ENCODE data around the gene CCNA1.

Gene CCNA1

GRCh38 chr13:36453516-36453915 lies 21.2 kb downstream of the CCNA1 start:
- H3K27me3 ChIP-seq (ENCODE audit: insufficient read depth, low read depth, severe bottlenecking) = no peaks in the 10 kb centered on the region
- no peak overlapping the region for H3K4me3 ChIP-seq (ENCODE audit: low read depth, low read length)
- no peak overlapping the region for H3K27ac ChIP-seq
- no peaks in the 10 kb centered on the region for H3K36me3 ChIP-seq
- no peak for DNase-seq
- H3K9me3 ChIP-seq (ENCODE audit: severe bottlenecking) = no peaks in the 10 kb centered on the region
- TF ChIP-seq CTCF (IDR thresholded peaks at IDR 0.05; ENCODE audit: low read depth, low read length) = peak; percentile 60

- no peak for DNase-seq
These were observed 21.8 kb downstream of the CCNA1 start for GRCh38 chr13:36454121-36454520.

GRCh38 chr13:36454987-36455386 lies 22.7 kb downstream of the CCNA1 start:
- TF ChIP-seq CTCF (IDR thresholded peaks at IDR 0.05; ENCODE audit: low read depth, low read length) = no peak

More at GRCh38 chr13:36454121-36454520, 21.8 kb downstream of the CCNA1 start:
- Histone ChIP-seq H3K9me3 (ENCODE audit: severe bottlenecking) (no peaks in the 10 kb centered on the region), H3K36me3 (no peaks in the 10 kb centered on the region), H3K27me3 (ENCODE audit: insufficient read depth, low read depth, severe bottlenecking) (no peaks in the 10 kb centered on the region), H3K27ac (no peak overlapping the region), H3K4me3 (ENCODE audit: low read depth, low read length) (no peak overlapping the region)
- no peak for TF ChIP-seq CTCF (IDR thresholded peaks at IDR 0.05; ENCODE audit: low read depth, low read length)

GRCh38 chr13:36456577-36456976 lies 24.3 kb downstream of the CCNA1 start:
- no peak for TF ChIP-seq CTCF (IDR thresholded peaks at IDR 0.05; ENCODE audit: low read depth, low read length)
- Histone ChIP-seq H3K4me3 (ENCODE audit: low read depth, low read length) (no peak overlapping the region), H3K36me3 (no peaks in the 10 kb centered on the region), H3K9me3 (ENCODE audit: severe bottlenecking) (no peaks in the 10 kb centered on the region), H3K27me3 (ENCODE audit: insufficient read depth, low read depth, severe bottlenecking) (no peaks in the 10 kb centered on the region), H3K27ac (no peak overlapping the region)
- DNase-seq = no peak

More at GRCh38 chr13:36454987-36455386, 22.7 kb downstream of the CCNA1 start:
- no peak overlapping the region for H3K4me3 ChIP-seq (ENCODE audit: low read depth, low read length)
- no peaks in the 10 kb centered on the region for H3K36me3 ChIP-seq
- DNase-seq = no peak
- no peaks in the 10 kb centered on the region for H3K27me3 ChIP-seq (ENCODE audit: insufficient read depth, low read depth, severe bottlenecking)
- H3K9me3 ChIP-seq (ENCODE audit: severe bottlenecking) = no peaks in the 10 kb centered on the region
- no peak overlapping the region for H3K27ac ChIP-seq

- H3K9me3 ChIP-seq (ENCODE audit: severe bottlenecking) = no peaks in the 10 kb centered on the region
- no peaks in the 10 kb centered on the region for H3K27me3 ChIP-seq (ENCODE audit: insufficient read depth, low read depth, severe bottlenecking)
- no peak overlapping the region for H3K27ac ChIP-seq
- no peak for DNase-seq
- H3K36me3 ChIP-seq = no peaks in the 10 kb centered on the region
- TF ChIP-seq CTCF (IDR thresholded peaks at IDR 0.05; ENCODE audit: low read depth, low read length) = no peak
- no peak overlapping the region for H3K4me3 ChIP-seq (ENCODE audit: low read depth, low read length)
These were observed 29.2 kb downstream of the CCNA1 start for GRCh38 chr13:36461506-36461905.

GRCh38 chr13:36475468-36475867 lies 43.2 kb downstream of the CCNA1 start:
- peaks cover 5% of the 10 kb centered on the region for H3K9me3 ChIP-seq (ENCODE audit: severe bottlenecking)
- peak; percentile 43 for DNase-seq
- H3K27me3 ChIP-seq (ENCODE audit: insufficient read depth, low read depth, severe bottlenecking) = no peaks in the 10 kb centered on the region
- no peaks in the 10 kb centered on the region for H3K36me3 ChIP-seq
- H3K27ac ChIP-seq = no peak overlapping the region
- H3K4me3 ChIP-seq (ENCODE audit: low read depth, low read length) = no peak overlapping the region
- peak; percentile 47; the same call in 1 of the 2 replicates for TF ChIP-seq CTCF (IDR thresholded peaks at IDR 0.05; ENCODE audit: low read depth, low read length)
